SK-MEL-5 (cell line): ENCODE results near the gene CATSPERD. TPM values are rescaled to one million over a fixed set of nuclear protein-coding genes. Genes with fewer than 3 reads are reported as not detected.

Experiments
- DNase-seq: peaks from one replicate; pipeline ENCODE4 v3.0.0-alpha.2; 2016; ENCODE audit warnings: low read depth, low spot score
- in situ Hi-C: cut with HindIII; loops from 2 replicates; pipeline ENCODE4 v1.10.0; 2016; ENCODE audit warnings: low sequenced_read_pairs, high pct_unique_total_duplicates, low pct_unique_long_range_greater_than_20kb
- polyA plus RNA-seq, 2 experiments: library from polyadenylated mRNA; depleted of rRNA; stranded (reverse); fragments of >200 nt; gene quantifications; 2 replicates each; pipeline ENCODE4 v1.2.3, GENCODE V29; 2015
- total RNA-seq: library from RNA; depleted of rRNA; stranded (reverse); fragments of >200 nt; shearing (Covaris generic); gene quantifications from 2 replicates; pipeline ENCODE4 v1.2.3, GENCODE V29; 2014; rRNA removed

Gene CATSPERD
- not detected in 2 replicates for total RNA-seq
- 0.06 TPM in 1 of 2 replicates, not detected in the other for polyA plus RNA-seq (2015; cell fraction: cytosol; rRNA removed)
- not detected in 2 replicates for polyA plus RNA-seq (2015; cell fraction: nucleus; rRNA removed)

- DNase-seq = peak; percentile 98
- in situ Hi-C loops = no loop called here
These were observed at the start of gene CATSPERD, which contains the start of gene LONP1 for GRCh38 chr19:5719961-5720790. Gene CATSPERD, plus strand, starts transcription at chr19:5720637. Its CDS starts 101 bp downstream, at chr19:5720738. Gene LONP1, minus strand, starts transcription at chr19:5720146. Its CDS starts 14 bp downstream, at chr19:5720132.

- in situ Hi-C loops = no loop called here
- DNase-seq = no peak
These were observed 48.8 kb upstream of the CATSPERD start for GRCh38 chr19:5671600-5671999.

- in situ Hi-C loops = no loop called here
- DNase-seq = no peak
These were observed 47.6 kb upstream of the CATSPERD start for GRCh38 chr19:5672708-5673459.

- in situ Hi-C loops = no loop called here
- no peak for DNase-seq
These were observed 46.7 kb upstream of the CATSPERD start for GRCh38 chr19:5673752-5674151.

- DNase-seq = no peak
- in situ Hi-C loops = no loop called here
These were observed 45.7 kb upstream of the CATSPERD start for GRCh38 chr19:5674714-5675113.

- in situ Hi-C loops = no loop called here
- DNase-seq = no peak
These were observed 44.2 kb upstream of the CATSPERD start for GRCh38 chr19:5676105-5676771.

- in situ Hi-C loops = no loop called here
- no peak for DNase-seq
These were observed 43.7 kb upstream of the CATSPERD start for GRCh38 chr19:5676772-5677105.

- no peak for DNase-seq
- in situ Hi-C loops = no loop called here
These were observed 43.3 kb upstream of the CATSPERD start for GRCh38 chr19:5677136-5677535.

GRCh38 chr19:5677580-5677979 is 42.9 kb upstream of the CATSPERD start:
- no peak for DNase-seq
- in situ Hi-C loops = no loop called here

GRCh38 chr19:5678071-5678718 is 42.2 kb upstream of the CATSPERD start:
- DNase-seq = no peak
- in situ Hi-C loops = no loop called here

GRCh38 chr19:5679289-5680083 is 41.0 kb upstream of the CATSPERD start:
- in situ Hi-C loops = no loop called here
- DNase-seq = no peak

GRCh38 chr19:5680084-5680436 is 40.4 kb upstream of the CATSPERD start:
- no peak for DNase-seq
- in situ Hi-C loops = no loop called here

GRCh38 chr19:5680437-5681368 is 39.7 kb upstream of the CATSPERD start, which contains the start of the genes HSD11B1L and MICOS13:
Gene HSD11B1L, plus strand, starts transcription at chr19:5681027. Its CDS starts 3,806 bp downstream, at chr19:5684833.
Gene MICOS13, minus strand, starts transcription at chr19:5680516. Its CDS starts 30 bp downstream, at chr19:5680486.
- DNase-seq = peak; percentile 98

GRCh38 chr19:5681391-5682106 is 38.9 kb upstream of the CATSPERD start:
- in situ Hi-C loops = no loop called here
- DNase-seq = no peak

More at GRCh38 chr19:5680437-5681368, 39.7 kb upstream of the CATSPERD start, which contains the start of the genes HSD11B1L and MICOS13:
- in situ Hi-C loops = no loop called here

- in situ Hi-C loops = no loop called here
These were observed 38.3 kb upstream of the CATSPERD start for GRCh38 chr19:5682107-5682482.

More at GRCh38 chr19:5682107-5682482, 38.3 kb upstream of the CATSPERD start:
- DNase-seq = no peak
